Naive thymus-derived CD8-positive, alpha-beta T cell (primary cell): Measurements from ENCODE around the gene IFIT1B. TPM values are rescaled to one million over a fixed set of nuclear protein-coding genes. Genes with fewer than 3 reads are reported as not detected.
A peak's percentile ranks its signal among the peaks of the same experiment; 100 is the strongest.
"Not testable (repeated sequence)": the region's sequence is repeated elsewhere in the genome, so short reads cannot be mapped to it uniquely, and the experiment has no call there.

ENCODE experiments used
- ATAC-seq, 2 donors: fragments of 150-1000 bp; cut with Tn5 transposase in 1 of 2; sonication (Bioruptor Pico), chemical (Tn5 transposase) in 1 of 2; 1 replicate in 1 of 2; 2 replicates in 1 of 2; pipeline ENCODE4 v1.10.0; 2021; ENCODE audit warnings: mild to moderate bottlenecking in 2 of 2, moderate library complexity in 2 of 2
- POLR2A ChIA-PET: fragments of 350-600 bp; sonication (Branson Sonifier 250); formaldehyde crosslinking; loops from one replicate; lab custom pipeline; 2021; ENCODE audit warnings: antibody characterized with exemption; lab: Charles Lee
- DNase-seq, 10 donors: peaks; one replicate each; pipeline versions ENCODE4 v3.0.0 to v3.0.0-alpha.2; 2020 to 2022
- H3K27ac Mint-ChIP-seq, 10 donors: one replicate each; pipeline ENCODE4 v1.8.0; 2020 to 2022; ENCODE audit warnings: mild to moderate bottlenecking in 10 of 10, mixed read lengths in 10 of 10, moderate library complexity in 4 of 10, inconsistent platforms in 1 of 10
- H3K27me3 Mint-ChIP-seq, 5 donors: one replicate each; pipeline ENCODE4 v1.8.0; 2021 to 2022; ENCODE audit warnings: mixed read lengths in 5 of 5
- H3K36me3 Mint-ChIP-seq, 3 donors: one replicate each; pipeline ENCODE4 v1.8.0; 2020 to 2022; ENCODE audit warnings: mixed read lengths in 3 of 3, mild to moderate bottlenecking in 2 of 3, inconsistent platforms in 1 of 3
- H3K4me1 Mint-ChIP-seq, 4 donors: one replicate each; pipeline ENCODE4 v1.8.0; 2021 to 2022; ENCODE audit warnings: mixed read lengths in 4 of 4
- H3K4me3 Mint-ChIP-seq, 10 donors: one replicate each; pipeline ENCODE4 v1.8.0; 2020 to 2022; ENCODE audit warnings: mild to moderate bottlenecking in 10 of 10, mixed read lengths in 10 of 10, moderate library complexity in 6 of 10, inconsistent platforms in 1 of 10
- H3K9me3 Mint-ChIP-seq, 9 donors: one replicate each; pipeline ENCODE4 v1.8.0; 2020 to 2022; ENCODE audit warnings: mixed read lengths in 9 of 9, mild to moderate bottlenecking in 3 of 9, inconsistent platforms in 1 of 9, moderate library complexity in 1 of 9
- polyA plus RNA-seq, 3 donors: library from polyadenylated mRNA; unstranded; fragments of 300-500 nt; fragmentation: Illumina TruSeq; gene quantifications; one replicate each; pipeline ENCODE4 v1.2.3, GENCODE V29; 2021
- total RNA-seq, 8 experiments: library from RNA in 2 of 8; stranded (reverse) in 2 of 8; gene quantifications; one replicate each; pipeline ENCODE4 v1.2.3 and lab custom pipeline; 2021 to 2026

Gene IFIT1B
- total and polyA plus RNA-seq, 5 experiments from 2014 or later: not detected

- POLR2A ChIA-PET: interaction anchor here (1.4 kb wide), 1 partner anchor 15 kb away, joined by 8 read pairs; the partner anchor contains the start of gene IFIT1
- peaks cover 5 to 25% (median 15%) of the 10 kb centered on the region in 3 donors for H3K36me3 Mint-ChIP-seq
- not testable (repeated sequence) for DNase-seq, H3K27ac Mint-ChIP-seq, H3K4me3 Mint-ChIP-seq, H3K27me3 Mint-ChIP-seq, ATAC-seq, H3K9me3 Mint-ChIP-seq
- peaks cover 9 to 28% (median 15%) of the 10 kb centered on the region in 4 donors for H3K4me1 Mint-ChIP-seq
Observed at GRCh38 chr10:89407792-89408191, 29.9 kb downstream of the IFIT1B start.

- H3K9me3 Mint-ChIP-seq, ATAC-seq, H3K27me3 Mint-ChIP-seq, H3K4me3 Mint-ChIP-seq, DNase-seq, H3K27ac Mint-ChIP-seq, POLR2A ChIA-PET: not testable (repeated sequence)
- peaks cover 0 to 10% (median 6%) of the 10 kb centered on the region in 3 donors for H3K36me3 Mint-ChIP-seq
- peaks cover 11 to 38% (median 21%) of the 10 kb centered on the region in 4 donors for H3K4me1 Mint-ChIP-seq
Observed at GRCh38 chr10:89409282-89409681, 31.4 kb downstream of the IFIT1B start.

- H3K4me1 Mint-ChIP-seq: peaks cover 14 to 43% (median 25%) of the 10 kb centered on the region in 4 donors
- POLR2A ChIA-PET, H3K27me3 Mint-ChIP-seq, DNase-seq, H3K9me3 Mint-ChIP-seq, H3K36me3 Mint-ChIP-seq, ATAC-seq: not testable (repeated sequence)
- H3K27ac Mint-ChIP-seq: peak overlapping the region in 4 of 10 donors; percentile 37 to 100 (median 64)
- peak overlapping the region in 1 of 10 donors; percentile 36 for H3K4me3 Mint-ChIP-seq
Observed at GRCh38 chr10:89410551-89410950, 32.7 kb downstream of the IFIT1B start.

- H3K4me3 Mint-ChIP-seq: peak overlapping the region in 1 of 10 donors; percentile 2
- H3K36me3 Mint-ChIP-seq, ATAC-seq, DNase-seq, H3K27me3 Mint-ChIP-seq, H3K9me3 Mint-ChIP-seq: not testable (repeated sequence)
- POLR2A ChIA-PET: interaction anchor here (4.7 kb wide), 1 partner anchor 19 kb away, joined by 70 read pairs; the partner anchor contains the start of gene IFIT1
- H3K4me1 Mint-ChIP-seq: peaks cover 17 to 49% (median 31%) of the 10 kb centered on the region in 4 donors
- peak overlapping the region in 5 of 10 donors; percentile 3 to 100 (median 37) for H3K27ac Mint-ChIP-seq
Observed at GRCh38 chr10:89411135-89411534, 33.3 kb downstream of the IFIT1B start.

GRCh38 chr10:89412276-89412675, 34.4 kb downstream of the IFIT1B start:
- not testable (repeated sequence) for H3K9me3 Mint-ChIP-seq, H3K36me3 Mint-ChIP-seq, ATAC-seq, H3K27me3 Mint-ChIP-seq
- Mint-ChIP-seq H3K4me3 (peak overlapping the region; percentile 52 to 99 (median 77)), H3K4me1 (peaks cover 22 to 58% (median 40%) of the 10 kb centered on the region in 4 donors), H3K27ac (peak overlapping the region in 9 of 10 donors; percentile 31 to 100 (median 90))
- DNase-seq: peak; percentile 13 to 82 (median 48)
- POLR2A ChIA-PET: interaction anchor here (2.0 to 4.7 kb wide), 3 partner anchors 9 to 161 kb away, joined by 8 to 70 read pairs (median 13); partner anchors contain the start of genes IFIT1 and LIPA

- DNase-seq: no peak
- H3K9me3 Mint-ChIP-seq: no peaks in the 10 kb centered on the region
- peak overlapping the region; percentile 92 to 100 (median 96) for H3K4me3 Mint-ChIP-seq
- POLR2A ChIA-PET: interaction anchor here (1.0 to 4.7 kb wide), 6 partner anchors 10 to 534 kb away, joined by 4 to 70 read pairs (median 10); partner anchors contain the start of genes IFIT1, IFIT2, LIPA and STAMBPL1
- H3K27ac Mint-ChIP-seq: peak overlapping the region; percentile 91 to 100 (median 98)
- peaks cover 0 to 14% (median 2%) of the 10 kb centered on the region in 3 donors for H3K36me3 Mint-ChIP-seq
- peaks cover 26 to 69% (median 52%) of the 10 kb centered on the region in 4 donors for H3K4me1 Mint-ChIP-seq
- no peak for ATAC-seq
- no peaks in the 10 kb centered on the region for H3K27me3 Mint-ChIP-seq
Observed at GRCh38 chr10:89413398-89413912, 35.6 kb downstream of the IFIT1B start.

- peak; percentile 53 to 81 (median 68) for DNase-seq
- no peaks in the 10 kb centered on the region for H3K9me3 Mint-ChIP-seq
- peak; percentile 81 to 85 for ATAC-seq
- H3K27me3 Mint-ChIP-seq: no peaks in the 10 kb centered on the region
- peak within 1 kb of the TSS; percentile 91 to 100 (median 98) for H3K27ac Mint-ChIP-seq
- POLR2A ChIA-PET: interaction anchor here (0.6 to 4.7 kb wide), 9 partner anchors 10 to 535 kb away, joined by 3 to 70 read pairs (median 4); partner anchors contain the start of genes IFIT1, IFIT2, LIPA and STAMBPL1
- H3K4me1 Mint-ChIP-seq: peaks cover 26 to 78% (median 52%) of the 10 kb centered on the region in 4 donors
- H3K4me3 Mint-ChIP-seq: peak within 1 kb of the TSS; percentile 92 to 100 (median 97)
- peaks cover 0 to 14% (median 2%) of the 10 kb centered on the region in 3 donors for H3K36me3 Mint-ChIP-seq
Observed at GRCh38 chr10:89414146-89414878, 36.5 kb downstream of the IFIT1B start, which contains the start of gene IFIT5. TSS of gene IFIT5 (plus strand) at chr10:89414568. CDS start at chr10:89414799, 231 bp downstream.

- peak overlapping the region; percentile 91 to 100 (median 98) for H3K27ac Mint-ChIP-seq
- H3K27me3 Mint-ChIP-seq: no peaks in the 10 kb centered on the region
- H3K4me1 Mint-ChIP-seq: peaks cover 29 to 83% (median 55%) of the 10 kb centered on the region in 4 donors
- peaks cover 0 to 15% (median 4%) of the 10 kb centered on the region in 3 donors for H3K36me3 Mint-ChIP-seq
- peak; percentile 18 to 71 (median 46) for DNase-seq
- peak; percentile 52 to 54 for ATAC-seq
- H3K4me3 Mint-ChIP-seq: peak overlapping the region; percentile 92 to 100 (median 97)
- POLR2A ChIA-PET: interaction anchor here (0.6 to 4.7 kb wide), 9 partner anchors 9 to 205 kb away, joined by 4 to 70 read pairs (median 4); partner anchors contain the start of genes IFIT1, IFIT2 and LIPA
- no peaks in the 10 kb centered on the region for H3K9me3 Mint-ChIP-seq
Observed at GRCh38 chr10:89414879-89415821, 37.3 kb downstream of the IFIT1B start.

- ATAC-seq (no peak), DNase-seq (no peak)
- Mint-ChIP-seq H3K4me3 (peak overlapping the region; percentile 92 to 100 (median 97)), H3K9me3 (no peaks in the 10 kb centered on the region), H3K36me3 (peaks cover 0 to 28% (median 12%) of the 10 kb centered on the region in 3 donors), H3K27ac (peak overlapping the region; percentile 45 to 100 (median 98)), H3K4me1 (peaks cover 26 to 83% (median 53%) of the 10 kb centered on the region in 4 donors), H3K27me3 (no peaks in the 10 kb centered on the region)
- POLR2A ChIA-PET: no interaction called here
Observed at GRCh38 chr10:89416465-89416864, 38.6 kb downstream of the IFIT1B start.

GRCh38 chr10:89419548-89419947, 41.7 kb downstream of the IFIT1B start:
- H3K27me3 Mint-ChIP-seq: no peaks in the 10 kb centered on the region
- ATAC-seq (peak in 1 of 2 donors; percentile 44), DNase-seq (peak in 5 of 10 donors; percentile 19 to 32 (median 27))
- H3K4me1 Mint-ChIP-seq: peaks cover 27 to 64% (median 37%) of the 10 kb centered on the region in 4 donors
- no peaks in the 10 kb centered on the region for H3K9me3 Mint-ChIP-seq
- peaks cover 0 to 32% (median 12%) of the 10 kb centered on the region in 3 donors for H3K36me3 Mint-ChIP-seq
- peak overlapping the region in 7 of 10 donors; percentile 16 to 61 (median 39) for H3K4me3 Mint-ChIP-seq
- peak overlapping the region in 8 of 10 donors; percentile 19 to 100 (median 54) for H3K27ac Mint-ChIP-seq
- POLR2A ChIA-PET: interaction anchor here (0.7 to 0.8 kb wide), 2 partner anchors 71 to 118 kb away, joined by 3 to 4 read pairs; partner anchors contain the start of gene IFIT2

- peak overlapping the region in 1 of 10 donors; percentile 18 for H3K4me3 Mint-ChIP-seq
- no peak for DNase-seq
- H3K27me3 Mint-ChIP-seq: no peaks in the 10 kb centered on the region
- peaks cover 0 to 32% (median 12%) of the 10 kb centered on the region in 3 donors for H3K36me3 Mint-ChIP-seq
- H3K27ac Mint-ChIP-seq: peak overlapping the region in 5 of 10 donors; percentile 11 to 62 (median 54)
- no peaks in the 10 kb centered on the region for H3K9me3 Mint-ChIP-seq
- ATAC-seq: no peak
- H3K4me1 Mint-ChIP-seq: peaks cover 20 to 55% (median 27%) of the 10 kb centered on the region in 4 donors
- POLR2A ChIA-PET: no interaction called here
Observed at GRCh38 chr10:89421018-89421476, 43.2 kb downstream of the IFIT1B start.
